GM18502 (cell line): ENCODE data around the gene VSTM1.

Experiments
- ATAC-seq: cut with Tn5 transposase; IDR thresholded peaks from one replicate; pipeline ENCODE4 v1.9.1; 2021; ENCODE audit warnings: mild to moderate bottlenecking; ENCODE audit not compliant: unreplicated experiment, poor library complexity

VSTM1 gene

DNA sequence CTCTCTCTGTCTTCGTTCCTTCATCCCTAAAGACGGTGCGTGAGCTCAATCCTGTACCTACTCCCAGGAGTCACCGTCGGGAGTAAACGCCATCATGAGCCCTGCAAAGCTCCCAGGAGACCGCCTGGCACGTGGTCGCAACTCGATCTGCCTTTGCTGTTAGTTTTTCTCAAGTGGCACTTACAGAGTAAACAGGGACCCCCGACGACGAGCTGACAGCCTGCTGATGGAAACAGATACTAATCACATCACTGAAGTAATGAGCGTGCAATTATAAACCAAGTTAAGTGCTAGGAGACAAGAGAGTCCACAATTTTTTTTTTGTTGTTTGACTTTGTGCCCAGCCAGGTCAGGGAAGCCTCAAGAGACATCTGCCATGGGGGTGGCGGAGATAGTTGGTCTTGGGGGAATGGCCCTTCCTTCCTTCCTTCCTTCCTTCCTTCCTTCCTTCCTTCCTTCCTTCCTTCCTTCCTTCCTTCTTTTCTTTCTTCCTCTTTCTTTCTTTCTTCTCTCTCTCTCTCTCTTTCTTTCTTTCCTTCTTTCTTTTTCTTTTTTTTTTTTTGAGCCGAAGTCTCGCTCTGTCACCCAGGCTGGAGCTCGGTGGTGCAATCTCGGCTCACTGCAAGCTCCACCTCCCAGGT lies 48.7 kb downstream of the VSTM1 start:
- no peak for ATAC-seq

DNA sequence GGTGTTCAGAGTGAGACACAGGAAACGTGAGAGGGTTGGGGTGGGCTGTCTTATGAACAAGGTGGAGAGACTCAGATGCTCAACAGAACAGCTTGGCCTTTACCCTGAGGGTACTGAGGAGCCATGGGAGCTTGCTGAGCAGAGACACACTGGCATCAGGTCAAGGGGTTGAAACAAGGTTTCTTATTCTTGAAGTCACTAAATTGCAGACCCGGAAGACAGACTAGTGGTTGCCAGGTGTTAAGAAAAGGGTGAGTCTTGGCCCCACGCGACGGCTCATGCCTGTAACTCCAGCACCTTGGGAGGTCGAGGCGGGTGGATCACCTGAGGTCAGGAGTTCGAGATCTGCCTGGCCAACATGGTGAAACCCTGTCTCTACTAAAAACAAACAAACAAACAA lies 49.8 kb downstream of the VSTM1 start:
- ATAC-seq = no peak

DNA sequence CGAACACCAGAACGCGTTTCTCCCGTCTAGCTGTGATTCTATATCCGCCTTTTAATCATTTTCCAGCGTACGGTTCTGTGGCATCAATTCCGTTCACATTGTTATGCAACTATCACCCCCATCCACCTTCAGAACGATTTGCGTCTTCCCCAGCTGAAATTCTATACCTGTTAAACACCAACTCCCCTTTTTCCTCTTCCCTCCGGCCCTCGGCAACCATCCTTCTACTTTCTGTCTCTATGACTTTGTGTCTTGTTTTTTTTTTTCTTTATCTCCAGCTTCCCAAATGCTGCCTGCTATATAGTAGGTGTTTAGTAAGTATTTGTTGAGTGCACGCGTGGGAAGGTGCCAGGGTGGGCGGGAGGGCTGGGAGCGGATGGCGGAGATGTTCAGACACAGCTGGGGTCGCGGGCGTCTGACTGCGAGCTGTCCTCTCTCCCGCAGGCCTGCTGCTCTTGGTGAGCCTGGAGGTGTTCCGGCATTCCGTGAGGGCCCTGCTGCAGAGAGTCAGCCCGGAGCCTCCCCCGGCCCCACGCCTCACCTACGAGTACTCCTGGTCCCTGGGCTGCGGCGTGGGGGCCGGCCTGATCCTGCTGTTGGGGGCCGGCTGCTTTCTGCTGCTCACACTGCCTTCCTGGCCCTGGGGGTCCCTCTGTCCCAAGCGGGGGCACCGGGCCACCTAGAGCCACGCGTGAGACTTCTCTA lies 52.0 kb downstream of the VSTM1 start:
- ATAC-seq = no peak

DNA sequence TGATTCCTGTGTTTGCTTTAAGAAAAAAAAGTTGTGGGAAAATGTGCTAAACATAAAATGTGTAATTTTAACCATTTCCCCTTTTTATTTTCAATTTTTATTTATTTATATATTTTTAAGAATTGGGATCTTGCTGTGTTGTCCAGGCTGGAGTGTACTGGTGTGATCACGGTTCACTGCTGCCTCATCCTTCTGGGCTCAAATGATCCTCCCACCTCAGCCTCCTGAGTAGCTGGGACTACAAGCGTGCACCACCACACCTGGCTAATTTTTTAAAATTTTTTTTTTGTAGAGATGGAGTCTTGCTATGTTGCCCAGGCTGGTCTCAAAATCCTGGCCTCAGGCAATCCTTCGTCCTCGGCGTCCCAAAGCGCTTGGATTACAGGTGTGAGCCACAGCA lies 53.2 kb downstream of the VSTM1 start:
- no peak for ATAC-seq

DNA sequence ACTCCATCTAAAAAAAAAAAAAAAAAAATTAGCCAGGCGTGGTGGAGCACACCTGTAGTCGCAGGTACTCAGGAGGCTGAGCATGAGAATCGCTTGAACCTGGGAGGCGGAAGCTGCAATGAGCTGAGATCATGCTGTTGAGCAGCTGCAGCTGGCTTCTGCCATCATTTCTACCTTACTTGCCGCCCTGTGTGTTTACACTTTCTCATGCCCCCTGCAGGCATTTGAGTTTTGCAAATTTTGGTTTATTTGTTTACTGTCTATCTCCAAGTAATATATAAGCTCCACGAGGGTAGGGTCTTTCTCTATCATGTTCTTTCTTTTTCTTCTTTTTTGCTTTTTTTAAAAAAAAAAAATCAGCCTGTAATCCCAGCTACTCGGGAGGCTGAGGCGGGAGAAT lies 54.3 kb downstream of the VSTM1 start:
- ATAC-seq = no peak

DNA sequence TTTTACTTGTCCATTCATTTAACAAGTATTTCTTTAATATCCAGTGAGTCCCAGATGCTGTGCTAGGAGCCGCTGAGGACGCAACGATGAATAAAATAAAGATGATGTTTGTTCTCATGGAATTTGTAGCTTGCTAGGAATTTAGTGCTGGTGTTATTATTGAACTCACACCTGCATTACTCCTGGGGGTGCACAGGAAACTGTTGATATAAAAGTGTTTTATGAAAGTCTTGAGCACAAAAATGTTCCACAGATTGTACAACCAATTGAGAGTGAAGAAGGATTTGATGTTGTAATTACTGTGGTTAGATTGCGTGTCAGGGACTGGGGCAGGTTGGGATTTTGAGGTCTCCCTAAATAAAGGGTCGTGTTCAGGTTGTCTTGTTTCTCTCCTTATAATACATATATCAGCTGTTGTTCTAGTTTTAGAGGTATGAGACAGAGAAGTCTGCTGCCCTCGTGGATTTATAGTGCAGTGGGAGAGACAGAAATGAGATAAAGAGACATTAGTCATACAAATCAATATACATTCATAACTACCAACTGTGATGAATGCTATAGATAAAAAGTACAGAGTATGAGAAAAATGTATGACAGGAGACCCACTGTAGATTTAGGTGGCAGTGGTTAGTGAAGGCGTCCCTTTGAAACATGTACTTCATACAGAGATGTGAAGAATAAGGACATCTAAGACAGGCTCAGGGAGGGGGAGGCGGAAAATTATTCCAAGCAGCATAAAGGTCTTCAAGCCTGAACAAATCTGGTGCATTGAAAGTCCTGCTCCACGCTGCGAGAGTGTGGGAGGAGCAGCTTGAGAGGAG lies 61.0 kb downstream of the VSTM1 start:
- ATAC-seq = no peak

DNA sequence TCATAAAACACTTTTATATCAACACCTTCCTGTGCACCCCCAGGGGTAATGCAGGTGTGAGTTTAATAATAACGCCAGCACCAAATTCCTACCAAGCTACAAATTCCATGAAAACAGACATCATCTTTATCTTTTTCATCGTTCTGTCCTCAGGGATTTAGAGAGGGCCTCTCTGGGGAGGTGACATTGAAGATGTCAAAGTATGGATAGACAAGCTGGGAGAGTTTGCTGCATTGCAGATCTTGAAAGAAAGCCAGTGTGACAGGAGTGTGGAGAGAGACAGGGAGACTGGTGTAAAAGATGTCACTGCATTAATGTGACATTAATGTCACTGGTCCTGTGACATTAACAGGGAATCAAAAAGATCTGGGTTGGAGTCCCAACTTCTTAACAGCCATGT lies 62.2 kb downstream of the VSTM1 start:
- ATAC-seq = no peak

DNA sequence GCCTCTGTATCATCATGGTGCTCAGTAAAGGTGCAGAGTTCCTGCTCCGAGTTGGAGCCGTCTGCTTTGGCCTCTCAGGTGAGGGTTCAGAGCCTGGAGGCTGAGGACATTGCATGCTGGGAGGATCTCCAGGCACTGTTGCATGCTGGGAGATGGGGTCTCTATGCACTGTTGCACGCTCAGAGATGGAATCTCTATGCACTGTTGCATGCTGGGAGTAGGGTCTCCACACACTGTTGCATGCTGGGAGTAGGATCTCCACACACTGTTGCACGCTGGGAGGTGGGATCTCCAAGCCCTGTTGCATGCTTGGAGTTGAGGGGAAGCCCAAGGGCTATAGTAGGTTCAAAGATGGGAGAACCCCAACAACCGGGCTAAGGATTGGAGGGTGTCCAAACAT lies 64.0 kb downstream of the VSTM1 start:
- no peak for ATAC-seq

DNA sequence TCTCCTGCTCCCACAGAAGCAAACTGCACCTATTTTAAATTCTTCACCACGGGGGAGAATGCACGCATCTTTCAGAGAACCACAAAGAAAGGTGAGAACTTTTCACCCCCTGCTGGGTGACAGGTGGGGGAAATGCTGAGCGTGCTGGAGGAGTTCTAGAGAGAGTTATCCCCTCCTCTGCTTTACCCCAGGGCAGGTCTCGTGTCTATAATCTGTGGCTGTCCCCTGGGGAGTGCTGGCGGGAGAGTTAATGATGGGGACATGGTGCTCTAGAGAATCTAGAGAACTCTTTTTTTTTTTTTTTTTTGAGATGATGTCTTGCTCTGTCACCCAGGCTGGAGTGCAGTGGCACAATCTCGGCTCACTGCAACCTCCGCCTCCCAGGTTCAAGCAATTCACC lies 65.5 kb downstream of the VSTM1 start:
- ATAC-seq = no peak

DNA sequence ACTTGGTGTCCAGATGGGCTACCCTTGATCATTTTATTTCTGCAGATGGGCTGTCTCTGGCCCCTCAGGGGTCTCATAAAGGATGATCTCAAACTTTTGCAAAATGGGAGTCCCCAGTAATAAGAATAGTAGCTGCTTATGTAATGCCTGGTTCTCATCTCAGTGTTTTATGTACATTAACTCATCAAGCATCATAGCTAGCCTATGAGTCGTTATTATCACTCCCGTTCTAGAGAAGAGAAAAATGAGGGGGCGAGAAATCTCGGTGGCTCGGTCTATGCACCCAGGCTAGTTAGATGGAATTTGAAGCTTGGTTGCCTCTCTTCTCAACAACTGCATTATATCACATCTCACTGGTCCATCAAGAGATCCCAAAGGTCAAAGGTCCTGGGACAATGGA lies 68.9 kb downstream of the VSTM1 start:
- ATAC-seq = no peak

DNA sequence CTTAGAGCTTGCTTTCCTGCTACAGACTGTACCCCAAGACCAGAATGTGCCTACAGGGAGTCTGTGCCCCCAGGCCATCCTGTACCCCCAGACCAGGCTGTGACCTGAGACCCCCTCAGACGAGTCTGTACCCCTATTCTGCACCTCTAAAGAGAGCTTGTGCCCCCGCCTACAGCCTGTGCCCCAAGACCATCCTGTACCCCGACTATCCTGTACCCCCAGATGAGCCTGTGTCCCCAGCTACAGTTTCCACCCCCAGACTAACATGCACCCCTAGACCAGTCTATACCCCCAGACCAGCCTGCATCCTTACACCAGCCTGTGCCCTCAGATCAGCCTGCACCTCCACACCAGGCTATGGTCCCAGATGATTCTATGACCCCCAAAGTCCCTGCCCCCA lies 70.2 kb downstream of the VSTM1 start:
- no peak for ATAC-seq

DNA sequence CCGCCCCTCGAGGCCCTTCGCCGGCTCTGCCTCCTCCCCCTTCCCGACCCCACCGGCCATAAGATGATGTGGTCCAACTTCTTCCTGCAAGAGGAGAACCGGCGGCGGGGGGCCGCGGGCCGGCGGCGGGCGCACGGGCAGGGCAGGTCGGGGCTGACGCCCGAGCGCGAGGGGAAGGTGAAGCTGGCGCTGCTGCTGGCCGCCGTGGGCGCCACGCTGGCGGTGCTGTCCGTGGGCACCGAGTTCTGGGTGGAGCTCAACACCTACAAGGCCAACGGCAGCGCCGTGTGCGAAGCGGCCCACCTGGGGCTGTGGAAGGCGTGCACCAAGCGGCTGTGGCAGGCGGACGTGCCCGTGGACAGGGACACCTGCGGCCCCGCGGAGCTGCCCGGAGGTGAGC lies 70.9 kb downstream of the VSTM1 start:
- ATAC-seq = no peak

DNA sequence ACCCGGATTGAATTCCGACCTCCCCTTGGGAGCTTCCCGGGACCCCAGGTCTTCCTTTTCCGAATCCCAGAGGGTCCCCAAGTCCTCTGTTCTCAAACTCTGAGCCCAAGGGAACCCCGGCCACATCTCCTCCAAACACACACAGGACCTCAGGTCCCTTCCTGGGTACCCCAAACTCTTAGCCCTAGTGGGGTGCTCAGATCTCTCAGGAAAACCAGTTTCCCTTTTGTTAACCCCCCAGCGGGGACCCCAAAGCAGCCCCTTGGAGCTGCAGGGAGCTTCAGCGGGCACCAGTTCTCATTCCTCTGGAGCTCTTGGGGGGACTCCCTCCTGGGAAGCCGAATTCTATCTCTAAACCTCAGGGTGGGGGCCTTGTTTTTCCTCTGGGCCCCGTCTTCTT lies 71.5 kb downstream of the VSTM1 start:
- ATAC-seq = no peak

DNA sequence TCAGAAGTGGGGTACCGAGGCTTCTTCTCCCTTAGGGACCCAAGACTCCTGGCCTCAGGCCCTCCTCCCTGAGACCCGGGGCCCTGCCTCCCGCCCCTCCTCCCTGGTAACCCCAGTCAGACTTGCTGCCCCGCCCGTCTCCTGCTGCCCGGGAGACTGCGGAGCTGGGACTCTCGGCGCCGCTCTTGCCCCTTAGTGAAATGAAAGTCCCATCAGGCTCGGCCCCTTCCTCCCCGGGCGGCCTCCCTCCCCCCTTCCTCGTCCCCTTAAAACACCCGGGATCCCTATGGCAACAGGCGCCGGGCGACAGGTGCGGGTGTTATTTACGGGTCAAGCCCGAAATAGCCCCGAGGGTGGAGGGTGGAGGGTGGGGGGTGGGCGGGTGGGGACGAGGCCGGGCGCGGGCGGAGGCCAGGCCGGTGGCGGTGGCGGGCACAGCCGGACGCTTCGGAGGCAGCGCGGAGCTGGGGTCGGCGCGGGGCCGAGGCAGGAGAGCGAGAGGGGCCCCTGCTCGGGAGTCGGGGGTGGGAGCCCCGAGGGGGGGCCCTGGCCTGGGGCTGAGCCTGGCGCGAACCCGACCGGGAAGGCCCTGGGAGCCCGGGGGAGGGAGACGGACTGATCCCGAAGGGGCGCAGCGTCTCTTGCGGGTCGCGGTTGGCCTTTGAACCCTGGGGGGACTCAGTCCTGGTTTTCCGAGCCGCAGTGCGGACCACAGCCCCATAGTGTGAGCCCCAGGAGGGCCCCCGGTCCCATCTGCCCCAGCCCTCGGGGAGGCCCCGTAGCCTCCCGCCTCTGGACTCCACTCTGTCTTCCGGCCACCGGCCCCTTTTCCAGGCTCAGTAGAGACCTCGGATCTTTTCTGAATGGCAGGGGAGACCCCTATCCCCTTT lies 72.2 kb downstream of the VSTM1 start, which contains the start of gene CACNG6:
CACNG6 (plus strand) TSS at position 414 of the 890 bp plus-strand sequence. CDS start 1,241 bp downstream, outside the sequence.
- no peak for ATAC-seq
